C4-2B (cell line): Measurements from ENCODE around the gene DCTN1.

Source experiments
- ZFX ChIP-seq: fragments of 450-650 bp; IDR thresholded peaks from 2 replicates; pipeline ENCODE4 v1.6.1; 2017
- TF ChIP-seq, protein P1 (sequence below): fragments of 450-650 bp; conservative IDR thresholded peaks from 2 replicates; pipeline ENCODE4 v1.5.1; 2017; ENCODE audit warnings: mild to moderate bottlenecking

- TF ChIP-seq, protein P1, sequence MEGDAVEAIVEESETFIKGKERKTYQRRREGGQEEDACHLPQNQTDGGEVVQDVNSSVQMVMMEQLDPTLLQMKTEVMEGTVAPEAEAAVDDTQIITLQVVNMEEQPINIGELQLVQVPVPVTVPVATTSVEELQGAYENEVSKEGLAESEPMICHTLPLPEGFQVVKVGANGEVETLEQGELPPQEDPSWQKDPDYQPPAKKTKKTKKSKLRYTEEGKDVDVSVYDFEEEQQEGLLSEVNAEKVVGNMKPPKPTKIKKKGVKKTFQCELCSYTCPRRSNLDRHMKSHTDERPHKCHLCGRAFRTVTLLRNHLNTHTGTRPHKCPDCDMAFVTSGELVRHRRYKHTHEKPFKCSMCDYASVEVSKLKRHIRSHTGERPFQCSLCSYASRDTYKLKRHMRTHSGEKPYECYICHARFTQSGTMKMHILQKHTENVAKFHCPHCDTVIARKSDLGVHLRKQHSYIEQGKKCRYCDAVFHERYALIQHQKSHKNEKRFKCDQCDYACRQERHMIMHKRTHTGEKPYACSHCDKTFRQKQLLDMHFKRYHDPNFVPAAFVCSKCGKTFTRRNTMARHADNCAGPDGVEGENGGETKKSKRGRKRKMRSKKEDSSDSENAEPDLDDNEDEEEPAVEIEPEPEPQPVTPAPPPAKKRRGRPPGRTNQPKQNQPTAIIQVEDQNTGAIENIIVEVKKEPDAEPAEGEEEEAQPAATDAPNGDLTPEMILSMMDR, result peak; percentile 87
- no peak for TF ChIP-seq ZFX
Measured at GRCh38 chr2:74334931-74335333, 45.2 kb downstream of the DCTN1 start.
